ENCODE results near the gene HIF1A.

The HIF1A gene

GRCh38 chr14:61768240-61768639 lies 72.9 kb downstream of the HIF1A start:
- Histone ChIP-seq H3K27me3 (ENCODE audit: insufficient read depth, low read length) (no peaks in the 10 kb centered on the region), H3K4me3 (ENCODE audit: low read depth, low read length, poor library complexity, severe bottlenecking) (no peak overlapping the region), H3K4me1 (ENCODE audit: insufficient read depth, low read length, severe bottlenecking) (peaks cover 35% of the 10 kb centered on the region), H3K4me2 (ENCODE audit: low read length) (no peak overlapping the region), H2AFZ (ENCODE audit: low read length) (no peak overlapping the region), H4K20me1 (ENCODE audit: insufficient read depth, low read length) (no peaks in the 10 kb centered on the region), H3F3A (ENCODE audit: insufficient read depth, low read length) (no peaks in the 10 kb centered on the region), H3K9ac (ENCODE audit: low read length) (no peak overlapping the region), H3K9me2 (ENCODE audit: low read depth, low read length) (no peaks in the 10 kb centered on the region), H3K27ac (ENCODE audit: low read depth, low read length, poor library complexity, severe bottlenecking) (no peak overlapping the region), H3K36me3 (ENCODE audit: insufficient read depth, low read length) (peaks cover 68% of the 10 kb centered on the region), H3K9me3 (ENCODE audit: low read length) (no peaks in the 10 kb centered on the region), H3K79me2 (ENCODE audit: insufficient read depth, low read length) (peaks cover 38% of the 10 kb centered on the region)
- TF ChIP-seq EZH2 (IDR thresholded peaks at IDR 0.05; ENCODE audit: borderline replicate concordance, low read length), result no peak
- TF ChIP-seq, protein P1, sequence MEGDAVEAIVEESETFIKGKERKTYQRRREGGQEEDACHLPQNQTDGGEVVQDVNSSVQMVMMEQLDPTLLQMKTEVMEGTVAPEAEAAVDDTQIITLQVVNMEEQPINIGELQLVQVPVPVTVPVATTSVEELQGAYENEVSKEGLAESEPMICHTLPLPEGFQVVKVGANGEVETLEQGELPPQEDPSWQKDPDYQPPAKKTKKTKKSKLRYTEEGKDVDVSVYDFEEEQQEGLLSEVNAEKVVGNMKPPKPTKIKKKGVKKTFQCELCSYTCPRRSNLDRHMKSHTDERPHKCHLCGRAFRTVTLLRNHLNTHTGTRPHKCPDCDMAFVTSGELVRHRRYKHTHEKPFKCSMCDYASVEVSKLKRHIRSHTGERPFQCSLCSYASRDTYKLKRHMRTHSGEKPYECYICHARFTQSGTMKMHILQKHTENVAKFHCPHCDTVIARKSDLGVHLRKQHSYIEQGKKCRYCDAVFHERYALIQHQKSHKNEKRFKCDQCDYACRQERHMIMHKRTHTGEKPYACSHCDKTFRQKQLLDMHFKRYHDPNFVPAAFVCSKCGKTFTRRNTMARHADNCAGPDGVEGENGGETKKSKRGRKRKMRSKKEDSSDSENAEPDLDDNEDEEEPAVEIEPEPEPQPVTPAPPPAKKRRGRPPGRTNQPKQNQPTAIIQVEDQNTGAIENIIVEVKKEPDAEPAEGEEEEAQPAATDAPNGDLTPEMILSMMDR (IDR thresholded peaks at IDR 0.05; ENCODE audit: low read length), result no peak

DNA sequence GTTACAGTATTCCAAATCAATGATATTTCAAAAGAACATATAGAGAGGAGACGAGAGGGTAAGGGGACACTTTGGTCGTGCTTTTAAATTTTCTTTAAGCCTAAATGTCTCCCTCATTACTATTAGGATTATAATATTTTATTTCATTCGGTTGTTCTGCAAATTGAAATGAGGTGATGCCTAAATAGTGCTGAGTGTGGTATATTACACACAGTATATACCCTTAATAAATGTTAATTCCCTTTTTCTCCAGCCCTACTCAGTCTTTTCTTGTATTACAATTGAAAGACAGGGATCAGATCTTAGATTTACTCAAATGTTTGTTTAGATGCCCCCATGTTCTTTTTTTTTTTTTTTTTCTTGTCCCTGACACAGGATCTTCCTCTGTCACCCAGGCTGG lies 74.6 kb downstream of the HIF1A start:
- H4K20me1 ChIP-seq (ENCODE audit: insufficient read depth, low read length), result no peaks in the 10 kb centered on the region
- peaks cover 21% of the 10 kb centered on the region for H3K79me2 ChIP-seq (ENCODE audit: insufficient read depth, low read length)
- no peaks in the 10 kb centered on the region for H3F3A ChIP-seq (ENCODE audit: insufficient read depth, low read length)
- H2AFZ ChIP-seq (ENCODE audit: low read length), result no peak overlapping the region
- H3K27me3 ChIP-seq (ENCODE audit: insufficient read depth, low read length), result no peaks in the 10 kb centered on the region
- no peak overlapping the region for H3K4me3 ChIP-seq (ENCODE audit: low read depth, low read length, poor library complexity, severe bottlenecking)
- TF ChIP-seq, protein P1 (IDR thresholded peaks at IDR 0.05; ENCODE audit: low read length), result no peak
- no peak for TF ChIP-seq EZH2 (IDR thresholded peaks at IDR 0.05; ENCODE audit: borderline replicate concordance, low read length)
- H3K9me2 ChIP-seq (ENCODE audit: low read depth, low read length), result no peaks in the 10 kb centered on the region
- H3K9me3 ChIP-seq (ENCODE audit: low read length), result no peaks in the 10 kb centered on the region
- H3K27ac ChIP-seq (ENCODE audit: low read depth, low read length, poor library complexity, severe bottlenecking), result no peak overlapping the region
- no peak overlapping the region for H3K4me2 ChIP-seq (ENCODE audit: low read length)
- peaks cover 19% of the 10 kb centered on the region for H3K4me1 ChIP-seq (ENCODE audit: insufficient read depth, low read length, severe bottlenecking)
- H3K36me3 ChIP-seq (ENCODE audit: insufficient read depth, low read length), result peaks cover 77% of the 10 kb centered on the region
- no peak overlapping the region for H3K9ac ChIP-seq (ENCODE audit: low read length)

- Histone ChIP-seq H3K4me3 (ENCODE audit: low read depth, low read length, poor library complexity, severe bottlenecking) (no peak overlapping the region), H3K27me3 (ENCODE audit: insufficient read depth, low read length) (no peaks in the 10 kb centered on the region), H3K79me2 (ENCODE audit: insufficient read depth, low read length) (no peaks in the 10 kb centered on the region), H3K27ac (ENCODE audit: low read depth, low read length, poor library complexity, severe bottlenecking) (no peak overlapping the region), H3K36me3 (ENCODE audit: insufficient read depth, low read length) (peaks cover 90% of the 10 kb centered on the region), H3K9ac (ENCODE audit: low read length) (no peak overlapping the region), H3K9me3 (ENCODE audit: low read length) (no peaks in the 10 kb centered on the region), H3K4me1 (ENCODE audit: insufficient read depth, low read length, severe bottlenecking) (no peaks in the 10 kb centered on the region), H3K4me2 (ENCODE audit: low read length) (no peak overlapping the region), H2AFZ (ENCODE audit: low read length) (no peak overlapping the region), H3F3A (ENCODE audit: insufficient read depth, low read length) (no peaks in the 10 kb centered on the region), H4K20me1 (ENCODE audit: insufficient read depth, low read length) (no peaks in the 10 kb centered on the region), H3K9me2 (ENCODE audit: low read depth, low read length) (no peaks in the 10 kb centered on the region)
- TF ChIP-seq, protein P1 (IDR thresholded peaks at IDR 0.05; ENCODE audit: low read length), result no peak
Observed at GRCh38 chr14:61774861-61775260, 79.5 kb downstream of the HIF1A start.
